Activated gamma-delta T cell treated with anti-CD3 and anti-CD28 coated beads, Interleukin-2, amount 50 U/mL, for 16 hours (primary cell): ENCODE results near the gene SIK1.
"Not testable (repeated sequence)": the region's sequence is repeated elsewhere in the genome, so short reads cannot be mapped to it uniquely, and the experiment has no call there.

Experiments used
- DNase-seq: peaks from one replicate; pipeline ENCODE4 v3.0.0-alpha.2; 2020; ENCODE audit warnings: low read depth

SIK1 gene

DNA sequence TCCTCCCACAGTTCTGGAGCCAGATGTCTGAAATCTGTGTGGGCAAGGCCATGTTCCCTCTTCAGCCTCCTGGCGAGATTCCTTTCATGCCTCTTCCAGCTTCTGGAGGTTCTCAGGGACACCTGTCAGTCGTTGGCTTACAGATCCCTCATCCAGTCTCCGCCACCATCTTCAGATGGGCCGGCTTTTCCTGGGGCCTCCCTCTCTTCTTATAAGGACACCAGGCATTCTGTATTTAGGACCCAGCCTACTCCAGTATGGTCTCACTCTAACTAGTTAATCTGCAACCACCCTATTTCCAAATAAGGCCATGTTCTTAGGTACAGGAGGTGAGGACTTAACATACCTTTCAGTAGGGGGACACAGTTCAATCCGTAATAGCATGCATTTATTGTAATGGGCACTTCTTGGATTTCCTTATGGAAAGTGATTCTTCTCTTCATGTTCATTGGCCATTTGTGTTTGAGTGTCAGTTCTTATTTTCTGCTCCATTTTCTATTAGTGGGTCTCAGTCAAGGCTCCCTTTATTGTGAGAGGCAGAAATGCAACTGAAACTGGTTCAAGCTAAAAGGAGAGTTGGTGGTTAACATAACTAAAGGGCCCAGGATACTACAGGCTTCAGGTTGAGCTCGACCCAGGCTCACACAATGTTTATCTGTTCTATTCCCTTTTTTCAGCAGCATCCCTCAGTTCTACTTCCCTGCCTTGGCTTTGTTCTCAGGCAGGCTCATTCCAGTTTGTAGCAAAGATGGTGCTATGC lies 12.6 kb upstream of the SIK1 start:
- DNase-seq: not testable (repeated sequence)

DNA sequence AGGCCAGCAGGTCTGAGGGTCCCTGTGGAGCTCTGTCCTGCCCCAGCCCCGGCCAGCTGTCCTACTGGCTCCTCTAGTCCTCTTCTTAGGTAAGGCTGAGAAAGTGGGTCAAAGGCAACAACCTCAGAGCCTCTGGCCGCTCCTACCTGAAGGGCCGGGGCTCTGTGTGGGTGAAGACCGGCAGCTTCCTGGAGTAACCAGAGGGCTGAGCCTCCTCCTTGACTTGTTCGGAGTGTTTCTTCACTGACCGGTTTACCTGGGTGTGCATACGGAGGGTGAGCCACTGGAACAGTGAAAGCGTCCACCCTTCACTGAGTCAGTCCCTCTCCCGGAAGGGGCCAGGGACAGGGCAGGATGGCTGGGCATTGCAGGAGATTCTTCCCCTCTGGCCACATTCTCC lies 9.3 kb upstream of the SIK1 start:
- DNase-seq: not testable (repeated sequence)

DNA sequence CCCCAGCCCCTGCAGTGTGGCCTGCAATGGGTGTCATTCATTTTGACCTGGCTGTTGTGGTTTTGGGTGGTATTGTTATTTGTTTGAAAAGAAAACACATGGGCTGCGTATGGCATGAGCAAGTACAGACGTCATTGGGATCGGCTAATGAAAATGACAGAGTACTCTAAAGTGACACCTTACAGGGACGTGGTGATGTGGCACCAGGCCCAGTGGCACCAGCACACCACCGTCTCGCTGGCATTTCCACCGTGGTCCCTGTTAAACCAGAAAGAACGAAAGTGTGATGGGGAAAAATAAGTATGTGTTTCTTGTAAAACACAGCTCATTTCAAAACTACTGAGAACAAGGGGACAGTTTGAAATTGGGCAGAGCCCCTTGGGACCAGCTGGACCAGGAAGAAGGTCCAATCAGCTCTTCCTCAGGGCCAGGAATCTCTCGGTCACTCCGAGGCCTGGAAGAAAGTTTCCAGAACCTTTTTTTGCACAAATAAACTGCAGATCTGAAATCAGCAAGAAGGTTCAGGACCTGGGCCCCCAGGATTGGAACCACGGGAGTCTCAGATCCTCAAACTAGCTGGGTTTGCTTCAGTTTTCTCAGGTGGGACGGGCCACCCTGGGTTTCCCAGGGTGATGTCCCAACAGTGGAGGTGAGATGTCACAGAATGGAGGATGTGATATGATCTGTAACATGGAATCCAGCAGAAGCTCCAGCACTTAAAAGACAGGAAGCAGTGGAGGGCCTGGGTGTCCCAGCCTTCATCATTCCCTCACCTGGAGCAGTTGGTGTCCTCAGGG lies 6.6 kb upstream of the SIK1 start:
- DNase-seq: not testable (repeated sequence)

GRCh38 chr21:43430830-43431416 lies 4.0 kb upstream of the SIK1 start:
- not testable (repeated sequence) for DNase-seq

- not testable (repeated sequence) for DNase-seq
These were observed 2.0 kb upstream of the SIK1 start for GRCh38 chr21:43428964-43429363.

GRCh38 chr21:43427242-43427559 lies 270 bp upstream of the SIK1 start:
- not testable (repeated sequence) for DNase-seq

DNA sequence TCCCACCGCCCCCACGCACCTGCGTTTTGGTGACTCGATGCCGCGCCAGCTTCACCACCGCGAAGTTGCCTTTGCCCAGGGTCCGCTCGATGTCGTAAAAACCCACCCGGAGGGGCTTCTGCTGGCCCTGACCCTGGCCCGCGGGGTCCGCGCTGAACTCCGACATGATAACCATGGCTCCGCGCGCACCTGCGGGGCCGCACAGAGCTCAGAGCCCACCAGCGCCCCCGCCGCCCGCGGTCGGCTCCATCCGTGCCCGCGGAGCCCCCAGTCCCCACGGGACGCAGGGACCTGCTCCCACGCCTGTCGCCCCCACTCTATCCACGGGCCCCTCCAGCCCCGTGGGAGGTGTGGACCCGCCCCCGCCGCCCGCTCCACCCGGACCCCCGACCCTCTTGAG lies 927 bp downstream of the SIK1 start:
- not testable (repeated sequence) for DNase-seq

DNA sequence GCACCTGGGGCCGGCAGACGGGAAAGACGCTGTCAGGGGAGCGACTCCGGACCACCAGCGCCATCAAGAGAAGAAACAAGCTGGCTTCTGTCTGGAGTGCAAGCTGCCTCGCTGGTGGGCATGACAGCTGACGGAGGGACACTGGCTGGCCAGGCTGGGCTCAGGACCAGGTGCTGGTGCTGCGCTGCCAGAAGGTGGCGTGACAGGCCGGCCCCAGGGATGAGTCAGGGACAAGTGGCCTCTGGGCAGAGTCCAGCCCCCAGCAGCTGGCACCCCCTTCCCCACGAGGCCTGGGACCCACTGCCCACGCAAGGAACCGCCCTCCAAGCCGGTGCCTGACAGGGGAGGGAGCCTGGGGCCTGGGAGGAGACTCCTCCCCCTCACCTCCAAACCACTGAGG lies 7.5 kb downstream of the SIK1 start:
- not testable (repeated sequence) for DNase-seq

- DNase-seq: not testable (repeated sequence)
These were observed 12.4 kb downstream of the SIK1 start for GRCh38 chr21:43414576-43414975.

DNA sequence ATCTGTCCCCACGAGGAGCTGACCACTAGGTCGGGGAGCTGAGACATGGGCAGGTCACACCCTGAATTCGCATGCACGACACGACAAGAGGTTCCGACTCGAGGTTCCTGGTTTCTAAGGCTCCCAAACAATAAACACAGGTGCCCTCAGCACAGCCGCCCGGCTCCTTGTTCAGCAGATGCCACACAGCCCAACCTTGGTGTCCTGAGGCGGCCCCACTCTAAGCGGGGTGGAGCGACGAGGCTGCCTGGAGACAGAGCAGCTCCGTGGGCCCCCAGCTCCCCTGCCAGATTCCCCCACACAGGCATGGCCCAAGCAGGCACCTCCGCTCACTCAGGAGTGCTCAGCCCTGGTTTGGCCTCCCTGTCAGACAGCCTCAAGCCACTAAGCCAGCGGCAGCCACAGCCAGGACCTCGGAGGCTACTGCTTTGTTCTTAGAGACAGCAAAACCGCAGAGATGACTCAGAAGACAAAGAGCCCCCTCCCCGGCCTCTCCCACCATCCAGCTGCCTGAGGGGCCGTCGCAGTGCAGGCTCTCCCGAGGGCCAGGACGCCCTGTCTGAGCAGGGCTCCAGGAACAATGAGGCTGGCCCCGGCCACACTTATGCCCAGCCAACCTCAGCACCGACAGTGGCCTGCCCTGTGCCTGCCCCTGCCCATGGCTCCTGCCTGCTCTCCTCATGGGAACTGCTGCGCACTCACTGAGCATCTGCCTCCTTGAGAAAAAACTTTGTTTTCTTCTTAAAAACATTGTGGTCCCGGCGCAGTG lies 14.7 kb downstream of the SIK1 start:
- not testable (repeated sequence) for DNase-seq

DNA sequence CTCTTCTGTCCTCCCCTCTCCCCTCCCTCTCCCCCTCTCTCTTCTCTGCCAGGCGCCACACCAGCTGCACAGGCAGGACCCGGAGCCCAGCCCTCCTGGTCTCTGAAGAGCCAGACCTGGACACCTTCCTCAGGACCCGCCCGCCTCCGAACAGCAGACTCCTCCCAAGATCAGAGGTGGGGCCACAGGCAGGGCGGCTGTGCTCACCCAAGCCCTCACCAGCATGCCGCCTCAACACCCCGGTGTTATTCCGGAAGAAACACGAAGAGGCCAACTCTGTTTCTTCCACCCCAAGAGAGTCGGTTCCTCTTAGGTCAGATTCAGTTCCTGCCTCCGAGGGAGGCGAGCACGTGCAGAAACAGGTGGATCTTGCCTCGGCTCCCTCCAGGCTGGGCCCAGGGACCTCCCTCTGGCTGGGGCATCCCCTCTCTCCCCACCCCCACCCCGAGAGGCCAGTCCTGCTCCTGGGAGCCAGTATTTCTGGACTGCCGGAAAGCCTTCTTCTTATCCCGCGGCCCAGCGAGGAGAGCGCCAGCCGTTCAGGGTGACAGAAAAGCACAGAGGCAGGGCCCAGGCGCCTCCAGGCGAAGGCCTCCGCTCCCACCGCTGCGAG lies 16.4 kb downstream of the SIK1 start:
- DNase-seq: not testable (repeated sequence)

- DNase-seq: not testable (repeated sequence)
These were observed 19.8 kb downstream of the SIK1 start for GRCh38 chr21:43407139-43407538.

DNA sequence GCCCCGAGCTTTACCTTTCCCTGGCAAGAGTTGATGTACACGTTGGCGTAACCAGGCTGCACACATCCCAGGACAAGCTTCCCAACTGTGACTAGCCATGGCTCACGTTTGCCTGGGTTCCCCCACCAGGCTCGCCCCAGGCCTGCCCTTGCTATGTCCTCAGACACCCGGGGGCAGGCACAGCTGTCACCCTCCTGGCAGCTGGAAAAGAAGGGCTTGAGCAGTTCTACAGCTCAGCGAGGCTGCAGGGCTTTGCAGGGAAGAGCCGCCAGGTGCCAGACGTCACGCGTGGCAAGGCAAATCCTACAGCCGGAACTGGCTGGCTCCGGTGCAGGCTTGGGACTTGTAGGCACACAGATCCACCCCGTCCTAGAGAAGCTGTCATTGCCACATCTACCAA lies 22.5 kb downstream of the SIK1 start:
- DNase-seq: not testable (repeated sequence)

- not testable (repeated sequence) for DNase-seq
These were observed 23.1 kb downstream of the SIK1 start for GRCh38 chr21:43403651-43404430.

DNA sequence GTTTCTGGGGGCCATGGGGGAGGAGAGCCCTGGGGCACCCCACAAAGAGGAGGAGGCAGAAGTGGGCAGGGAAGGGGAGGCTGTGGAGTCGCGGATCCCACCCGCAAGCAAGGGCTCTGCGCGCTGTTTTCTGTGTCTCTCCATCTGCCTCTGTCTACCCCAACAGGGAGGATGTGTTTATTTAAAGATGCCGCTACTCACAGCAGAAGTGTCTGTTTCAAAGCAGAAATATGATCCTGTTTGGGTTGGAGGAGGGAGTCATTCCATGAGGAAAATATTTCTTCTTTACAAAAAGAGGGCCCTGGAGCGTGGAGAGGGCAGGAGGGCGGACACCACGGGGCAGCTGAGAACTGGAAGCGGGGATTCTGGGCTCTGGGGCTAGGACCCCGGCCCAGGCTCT lies 25.8 kb downstream of the SIK1 start:
- DNase-seq: not testable (repeated sequence)

DNA sequence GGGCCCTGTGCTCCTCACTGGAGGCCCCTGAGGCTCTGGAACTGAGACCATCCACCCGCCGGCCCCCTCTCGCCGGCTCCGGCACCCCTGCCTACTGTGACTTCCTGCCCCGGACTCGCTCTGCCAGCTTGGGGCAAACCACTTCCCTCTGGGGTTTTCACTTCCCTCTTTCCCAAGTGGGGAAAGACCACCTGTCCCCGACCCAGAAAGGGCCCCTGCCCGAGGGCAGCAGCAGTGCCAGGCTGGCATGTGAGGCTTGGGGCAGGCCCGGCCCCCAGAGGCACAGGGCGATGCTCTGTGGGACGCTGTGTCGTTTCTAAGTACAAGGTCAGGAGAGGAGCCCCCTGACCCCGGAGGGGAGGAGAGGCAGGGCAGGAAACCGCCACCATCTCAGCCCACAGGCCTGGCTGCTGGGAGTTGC lies 27.3 kb downstream of the SIK1 start:
- DNase-seq: not testable (repeated sequence)

DNA sequence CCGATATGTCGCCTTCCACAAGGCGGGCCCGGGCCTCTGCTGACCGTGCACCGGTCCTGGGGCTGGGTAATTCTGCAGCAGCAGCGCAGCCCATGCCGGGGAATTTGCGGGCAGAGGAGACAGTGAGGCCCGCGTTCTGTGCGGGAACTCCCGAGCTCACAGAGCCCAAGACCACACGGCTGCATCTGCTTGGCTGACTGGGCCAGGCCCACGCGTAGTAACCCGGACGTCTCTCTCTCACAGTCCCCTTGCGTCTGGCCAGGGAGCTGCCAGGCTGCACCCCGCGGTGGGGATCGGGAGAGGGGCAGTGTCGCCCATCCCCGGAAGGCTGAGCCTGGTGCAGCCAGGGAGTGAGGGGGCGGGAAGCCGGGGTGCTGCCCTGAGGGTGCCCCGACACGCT lies 27.8 kb downstream of the SIK1 start:
- not testable (repeated sequence) for DNase-seq

DNA sequence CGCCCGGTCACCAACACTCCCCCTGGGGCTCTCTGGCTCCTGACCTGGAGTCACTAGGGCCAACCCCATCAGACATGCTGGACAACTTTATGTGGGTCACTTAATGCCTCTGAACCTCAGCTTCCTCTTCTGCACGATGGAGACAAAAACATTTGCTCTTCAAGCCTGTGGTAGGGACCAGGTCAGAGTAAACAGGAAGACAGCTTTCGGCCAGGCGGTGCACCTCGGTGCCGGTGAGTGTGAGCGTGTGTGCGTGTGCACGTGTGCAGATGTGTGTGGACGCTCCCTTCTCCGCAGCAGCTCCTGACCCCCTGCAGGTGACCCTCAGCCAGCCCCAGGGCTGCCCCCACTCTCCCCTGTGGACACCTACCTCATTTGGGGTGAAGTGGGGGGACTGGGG lies 28.4 kb downstream of the SIK1 start:
- not testable (repeated sequence) for DNase-seq

GRCh38 chr21:43398000-43398399 lies 28.9 kb downstream of the SIK1 start:
- not testable (repeated sequence) for DNase-seq

GRCh38 chr21:43397439-43397808 lies 29.5 kb downstream of the SIK1 start:
- not testable (repeated sequence) for DNase-seq
